Heart right ventricle (tissue), 16 donors: ENCODE results near the gene CCSER1. TPM values are rescaled to one million over a fixed set of nuclear protein-coding genes. Genes with fewer than 3 reads are reported as not detected.
"Not testable (repeated sequence)": the region's sequence is repeated elsewhere in the genome, so short reads cannot be mapped to it uniquely, and the experiment has no call there.

Source experiments
- ATAC-seq, 8 donors: fragments of 200-7000 bp; cut with Tn5 transposase; one replicate each; pipeline ENCODE4 v1.9.1; 2020; ENCODE audit warnings: mild to moderate bottlenecking in 8 of 8, moderate library complexity in 8 of 8, moderate number of reproducible peaks in 1 of 8
- DNase-seq, 2 donors: peaks; one replicate each; pipeline ENCODE4 v3.0.0-alpha.2; 2020
- H3K27ac ChIP-seq, 10 donors: fragments of 200-600 bp; sonication (generic) in 2 of 10; one replicate each; pipeline versions ENCODE4 v1.5.0 to v1.8.0; 2020 to 2022; ENCODE audit warnings: mild to moderate bottlenecking in 3 of 10
- H3K27me3 ChIP-seq, 7 donors: fragments of 200-600 bp; one replicate each; pipeline ENCODE4 v1.8.0; 2021 to 2022; ENCODE audit warnings: mild to moderate bottlenecking in 2 of 7
- H3K36me3 ChIP-seq, 9 donors: fragments of 200-600 bp; sonication (generic) in 1 of 9; one replicate each; pipeline versions ENCODE4 v1.5.0 to v1.8.0; 2020 to 2022; ENCODE audit warnings: mild to moderate bottlenecking in 2 of 9
- H3K4me1 ChIP-seq, 9 donors: fragments of 200-600 bp; sonication (generic) in 1 of 9; one replicate each; pipeline versions ENCODE4 v1.5.0 to v1.8.0; 2020 to 2022; ENCODE audit warnings: mild to moderate bottlenecking in 4 of 9
- H3K4me3 ChIP-seq, 10 donors: fragments of 200-600 bp; sonication (generic) in 2 of 10; one replicate each; pipeline versions ENCODE4 v1.5.0 to v1.8.0; 2020 to 2022; ENCODE audit warnings: mild to moderate bottlenecking in 7 of 10, moderate library complexity in 2 of 10
- H3K9me3 ChIP-seq, 11 donors: fragments of 200-600 bp in 10 of 11; sonication (generic) in 2 of 11; one replicate each; pipeline versions ENCODE4 v1.5.0 to v1.8.0; 2013 to 2022; ENCODE audit warnings: mild to moderate bottlenecking in 2 of 11, control low read depth in 1 of 11, moderate library complexity in 1 of 11
- WGBS, 2 donors: extraction: QIAGEN DNeasy Blood & Tissue Kit; methylation state at CpG; one replicate each; pipeline ENCODE4 v1.1.7; 2013; ENCODE audit warnings: inconsistent platforms in 1 of 2; 5-methylcytosine and 5-hydroxymethylcytosine counted together
- intact Hi-C, 10 donors: fragments of 100-400 bp; cut with DNase I; formaldehyde crosslinking; loops; one replicate each; pipeline versions ENCODE4 v1.11.1 to v1.14.2; 2022
- polyA plus RNA-seq, 2 donors: library from polyadenylated mRNA; stranded (reverse); fragments of 200-250 nt; gene quantifications; one replicate each; pipeline ENCODE4 v1.2.3, GENCODE V29; 2013
- total RNA-seq, 10 donors: library from RNA; stranded (reverse); fragmentation: NEBNext Ultra II Directional in 3 of 10; extraction: Animal tissue kit (Norgen Biotek cat#: 25700) in 3 of 10; gene quantifications; one replicate each; pipeline versions ENCODE4 v1.2.1 to v1.2.4, GENCODE V29; 2021 to 2023
- TF ChIP-seq, protein P1 (sequence below), 9 donors: fragments of 200-600 bp; sonication (generic) in 2 of 9; IDR thresholded peaks; one replicate each; pipeline versions ENCODE4 v1.5.0 to v1.8.0; 2021 to 2022; ENCODE audit warnings: antibody characterized with exemption in 9 of 9, mild to moderate bottlenecking in 5 of 9, moderate library complexity in 1 of 9
- donor health status: Arrhythmogenic right ventricular cardiomyopathy.
- donor health status: ischemic (EF 13 %, LVEDD 7.1; RV severe dilation, severe dysfunction).
- donor health status: healthy with polysubstance abuse.
- donor health status: DM: no; HTN: yes; CAD: no.
- donor health status: DM: no; HTN: no; CAD: no.
- donor health status: ischemic (EF 25% LVEDD 6.9; RV normal size, moderate dysfunction).
- donor health status: ischemic (EF 25% LVEDD 5.7; RV mildly dilated, moderate dysfunction).
- donor health status: healthy.
- donor health status: DM: yes; HTN: yes; CAD: no.
- donor health status: Ischemic cardiomyopathy.
- donor health status: ischemic (EF 35%, LVEDD 5.7; RV mildly dilated, moderate dysfunction).
- donor health status: nonischemic (EF 11% LVEDD 7.7; RV severe dilation, severe dysfunction).
- donor health status: DM: yes; HTN: yes; CAD: no.
- donor health status: PGD.
- donor health status: ischemic (EF 29% LVEDD 5.4; RV normal size, mild dysfunction).
- donor health status: nonischemic (EF 23%, LVEDD 6.1; RV moderate dilation, normal function).

Gene CCSER1
- total and polyA plus RNA-seq, 12 donors: 1.5 to 16.4 (median 12.0) TPM

DNA sequence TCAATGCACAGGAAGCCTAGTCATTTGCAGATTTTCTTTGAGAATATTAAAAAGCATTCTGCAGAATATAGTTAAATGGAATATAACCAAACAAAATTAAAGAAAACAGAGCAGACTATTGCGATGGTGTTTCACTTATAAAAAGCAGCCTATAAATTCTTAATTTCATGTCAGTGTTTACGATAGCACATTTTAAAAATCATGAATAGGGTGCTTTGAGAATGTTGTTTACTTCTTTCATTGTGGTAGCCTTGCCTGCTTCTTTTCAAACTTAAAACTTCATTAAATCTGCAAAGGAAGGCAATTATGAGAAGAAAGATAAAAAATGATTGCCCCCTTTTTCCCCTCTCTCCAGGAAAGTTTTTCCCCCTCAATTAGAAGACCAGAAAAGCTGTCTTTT, 748.6 kb downstream of the CCSER1 start:
- Histone ChIP-seq H3K27me3 (no peaks in the 10 kb centered on the region), H3K4me3 (no peak overlapping the region), H3K4me1 (no peaks in the 10 kb centered on the region), H3K36me3 (no peaks in the 10 kb centered on the region), H3K9me3 (no peaks in the 10 kb centered on the region), H3K27ac (no peak overlapping the region)
- TF ChIP-seq, protein P1, sequence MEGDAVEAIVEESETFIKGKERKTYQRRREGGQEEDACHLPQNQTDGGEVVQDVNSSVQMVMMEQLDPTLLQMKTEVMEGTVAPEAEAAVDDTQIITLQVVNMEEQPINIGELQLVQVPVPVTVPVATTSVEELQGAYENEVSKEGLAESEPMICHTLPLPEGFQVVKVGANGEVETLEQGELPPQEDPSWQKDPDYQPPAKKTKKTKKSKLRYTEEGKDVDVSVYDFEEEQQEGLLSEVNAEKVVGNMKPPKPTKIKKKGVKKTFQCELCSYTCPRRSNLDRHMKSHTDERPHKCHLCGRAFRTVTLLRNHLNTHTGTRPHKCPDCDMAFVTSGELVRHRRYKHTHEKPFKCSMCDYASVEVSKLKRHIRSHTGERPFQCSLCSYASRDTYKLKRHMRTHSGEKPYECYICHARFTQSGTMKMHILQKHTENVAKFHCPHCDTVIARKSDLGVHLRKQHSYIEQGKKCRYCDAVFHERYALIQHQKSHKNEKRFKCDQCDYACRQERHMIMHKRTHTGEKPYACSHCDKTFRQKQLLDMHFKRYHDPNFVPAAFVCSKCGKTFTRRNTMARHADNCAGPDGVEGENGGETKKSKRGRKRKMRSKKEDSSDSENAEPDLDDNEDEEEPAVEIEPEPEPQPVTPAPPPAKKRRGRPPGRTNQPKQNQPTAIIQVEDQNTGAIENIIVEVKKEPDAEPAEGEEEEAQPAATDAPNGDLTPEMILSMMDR (IDR thresholded peaks at IDR 0.05): no peak
- DNase-seq (no peak), ATAC-seq (no peak)
- 92 to 95% methylated on average over 2 of the region's 2 CpGs for WGBS, 2 donors
- intact Hi-C loops: no loop called here

DNA sequence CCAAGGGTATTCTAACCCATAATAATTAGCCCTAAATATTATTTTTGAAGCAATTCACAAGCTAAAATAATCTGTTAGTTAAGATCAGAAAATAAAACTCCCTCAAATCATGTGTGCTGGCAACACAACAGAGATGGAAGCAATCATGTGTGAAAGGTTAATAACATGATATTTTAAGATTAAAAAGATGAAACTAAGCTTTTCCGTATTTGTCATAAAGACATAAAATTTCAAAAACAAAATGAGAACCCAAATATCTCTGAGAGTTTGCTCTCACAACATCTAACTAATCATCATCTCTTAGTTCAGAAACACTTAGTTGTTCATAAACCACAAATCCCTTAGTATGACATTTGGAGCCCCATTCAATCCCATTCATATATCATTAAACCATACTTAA, 749.1 kb downstream of the CCSER1 start:
- no peak overlapping the region for H3K27ac ChIP-seq
- ATAC-seq: no peak
- no peaks in the 10 kb centered on the region for H3K27me3 ChIP-seq
- whole genome bisulfite sequencing, 2 donors: 82 to 91% methylated on average over 1 of the region's 1 CpG
- TF ChIP-seq, protein P1 (IDR thresholded peaks at IDR 0.05): no peak
- DNase-seq: no peak
- H3K4me3 ChIP-seq: no peak overlapping the region
- H3K4me1 ChIP-seq: no peaks in the 10 kb centered on the region
- intact Hi-C loops: no loop called here
- no peaks in the 10 kb centered on the region for H3K9me3 ChIP-seq
- no peaks in the 10 kb centered on the region for H3K36me3 ChIP-seq

DNA sequence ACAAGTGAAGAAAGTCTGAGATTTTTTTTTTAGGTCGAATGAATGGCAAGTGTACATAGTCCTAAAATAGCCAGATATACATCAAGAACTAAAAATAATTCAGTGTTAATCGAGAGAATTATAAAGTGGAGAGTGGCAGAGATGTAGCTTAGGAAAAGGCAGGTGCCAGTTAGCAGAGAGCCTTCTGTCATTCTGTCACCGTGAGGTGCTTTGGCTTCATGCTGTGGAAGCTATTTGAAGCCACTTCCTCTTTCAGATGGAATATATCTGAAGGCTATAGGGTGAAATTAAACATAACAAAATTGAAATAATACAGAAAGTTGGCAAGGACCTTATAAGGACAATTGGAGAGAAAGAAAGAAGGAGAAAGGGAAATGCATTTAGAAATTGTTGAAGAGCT, 756.3 kb downstream of the CCSER1 start:
- WGBS, 2 donors: 52 to 53% methylated on average over 3 of the region's 3 CpGs
- Histone ChIP-seq H3K27ac (no peak overlapping the region), H3K4me1 (no peaks in the 10 kb centered on the region), H3K36me3 (no peaks in the 10 kb centered on the region), H3K27me3 (no peaks in the 10 kb centered on the region), H3K4me3 (no peak overlapping the region), H3K9me3 (no peaks in the 10 kb centered on the region)
- intact Hi-C loops: no loop called here
- ATAC-seq: no peak
- DNase-seq: no peak
- TF ChIP-seq, protein P1 (IDR thresholded peaks at IDR 0.05): no peak

DNA sequence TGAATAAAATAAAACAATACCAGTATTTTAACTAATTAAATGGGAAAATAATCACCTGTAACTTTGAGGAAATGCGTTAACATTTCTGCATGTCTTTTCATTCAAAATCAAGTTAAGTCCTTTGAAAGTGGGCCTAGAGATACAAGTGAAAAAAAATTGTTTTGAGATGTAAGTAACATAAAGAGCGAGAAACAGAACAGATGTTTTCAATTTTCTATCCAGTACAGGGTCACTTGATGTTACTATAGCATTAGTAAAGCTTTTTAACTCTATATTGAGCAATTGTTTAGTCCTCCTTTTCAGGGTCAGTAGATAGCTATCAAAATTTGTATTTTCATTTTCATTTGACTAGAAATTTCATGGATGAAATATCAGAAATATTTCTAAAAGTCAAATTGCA, 761.4 kb downstream of the CCSER1 start:
- 74 to 82% methylated on average over 2 of the region's 2 CpGs for WGBS, 2 donors
- no peak overlapping the region for H3K27ac ChIP-seq
- H3K9me3 ChIP-seq: no peaks in the 10 kb centered on the region
- no peaks in the 10 kb centered on the region for H3K27me3 ChIP-seq
- DNase-seq: no peak
- TF ChIP-seq, protein P1 (IDR thresholded peaks at IDR 0.05): no peak
- H3K4me3 ChIP-seq: no peak overlapping the region
- ATAC-seq: no peak
- intact Hi-C loops: no loop called here
- H3K4me1 ChIP-seq: no peaks in the 10 kb centered on the region
- no peaks in the 10 kb centered on the region for H3K36me3 ChIP-seq

DNA sequence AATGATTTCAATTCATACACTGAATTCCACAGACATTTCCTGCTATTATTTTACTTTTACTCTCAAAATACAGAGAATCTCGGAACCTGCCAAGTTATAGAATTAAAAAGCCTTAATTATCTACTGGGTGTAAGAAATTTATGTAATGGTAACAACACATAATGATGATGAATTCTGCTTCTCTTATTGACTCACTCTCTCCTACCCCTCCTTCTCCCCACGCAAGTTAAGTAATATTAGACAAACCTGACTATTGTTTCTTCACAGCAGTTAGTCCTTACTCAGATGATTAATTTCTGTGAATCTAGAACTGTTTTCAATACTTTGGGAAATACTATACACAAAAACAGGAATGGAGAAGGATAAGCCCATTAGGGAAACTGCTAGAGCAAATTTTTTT, 762.0 kb downstream of the CCSER1 start:
- no peaks in the 10 kb centered on the region for H3K27me3 ChIP-seq
- no peaks in the 10 kb centered on the region for H3K36me3 ChIP-seq
- DNase-seq (no peak), ATAC-seq (no peak)
- TF ChIP-seq, protein P1 (IDR thresholded peaks at IDR 0.05): no peak
- no peaks in the 10 kb centered on the region for H3K4me1 ChIP-seq
- H3K9me3 ChIP-seq: no peaks in the 10 kb centered on the region
- H3K4me3 ChIP-seq: no peak overlapping the region
- intact Hi-C loops: no loop called here
- WGBS, 2 donors: 71 to 77% methylated on average over 2 of the region's 2 CpGs
- no peak overlapping the region for H3K27ac ChIP-seq

DNA sequence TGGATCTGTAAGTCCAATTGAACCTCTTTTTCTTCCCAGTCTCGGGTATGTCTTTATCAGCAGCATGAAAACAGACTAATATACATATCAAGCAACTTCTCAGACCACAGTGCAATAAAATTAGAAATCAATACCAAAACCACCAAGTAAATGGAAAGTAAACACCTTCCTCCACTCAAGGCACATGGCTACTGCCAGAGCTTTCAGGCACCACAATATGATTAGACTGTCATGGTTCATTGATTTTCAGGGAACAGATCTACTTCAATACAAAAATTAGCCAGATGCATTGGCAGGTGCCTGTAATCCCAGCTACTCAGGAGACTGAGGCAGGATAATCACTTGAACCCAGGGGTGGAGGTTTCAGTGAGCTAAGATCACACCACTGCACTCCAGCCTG, 776.2 kb downstream of the CCSER1 start:
- not testable (repeated sequence) for H3K4me1 ChIP-seq
- 72 to 73% methylated on average over 1 of the region's 1 CpG for WGBS, 2 donors

More for the DNA sequence above, 776.2 kb downstream of the CCSER1 start:
- intact Hi-C loops, DNase-seq, H3K4me3 ChIP-seq, ATAC-seq, H3K36me3 ChIP-seq, H3K27me3 ChIP-seq, H3K27ac ChIP-seq: not testable (repeated sequence)
- H3K9me3 ChIP-seq: peaks cover 0 to 29% (median 13%) of the 10 kb centered on the region in 11 donors
